PC-9 (cell line): ENCODE results near the gene ANLN. TPM values are rescaled to one million over a fixed set of nuclear protein-coding genes. Genes with fewer than 3 reads are reported as not detected.
"Not testable (repeated sequence)": the region's sequence is repeated elsewhere in the genome, so short reads cannot be mapped to it uniquely, and the experiment has no call there.

Experiments
- BruUV-seq: library from RNA; stranded (reverse); fragments of 400-500 nt; replicated peaks from 2 replicates; lab custom pipeline; 2021; lab: Mats Ljungman, UMichigan
- CTCF ChIA-PET: fragments of 300-600 bp; sonication (Branson Sonifier 250); formaldehyde crosslinking; loops from one replicate; lab custom pipeline; 2022; ENCODE audit warnings: antibody characterized with exemption; lab: Charles Lee
- POLR2A ChIA-PET: fragments of 300-600 bp; sonication (Branson Sonifier 250); formaldehyde crosslinking; loops from one replicate; lab custom pipeline; 2022; ENCODE audit warnings: antibody characterized with exemption; ENCODE audit not compliant: unreplicated experiment; lab: Charles Lee
- DNase-seq, 2 experiments: peaks; one replicate each; pipeline versions ENCODE4 v3.0.0 to v3.0.0-alpha.2; 2015 to 2022; ENCODE audit warnings: mixed read lengths in 1 of 2
- H2AFZ ChIP-seq: fragments of 200-600 bp; sonication (generic); 2 replicates; pipeline ENCODE4 v1.8.1; 2017; ENCODE audit warnings: antibody characterized with exemption
- H3F3A ChIP-seq: fragments of 200-600 bp; sonication (generic); 2 replicates; pipeline ENCODE4 v1.8.1; 2017; ENCODE audit warnings: antibody characterized with exemption, mild to moderate bottlenecking, low read depth; ENCODE audit not compliant: insufficient read depth
- H3K27ac ChIP-seq: fragments of 200-600 bp; sonication (generic); 2 replicates; pipeline ENCODE4 v1.6.1; 2016; ENCODE audit warnings: mixed run types
- H3K27me3 ChIP-seq: fragments of 200-600 bp; sonication (generic); 2 replicates; pipeline ENCODE4 v1.6.1; 2016; ENCODE audit warnings: low read depth, mixed run types; ENCODE audit not compliant: insufficient read depth
- H3K36me3 ChIP-seq: fragments of 200-600 bp; sonication (generic); 2 replicates; pipeline ENCODE4 v1.6.1; 2016; ENCODE audit warnings: low read depth, mixed run types
- H3K4me1 ChIP-seq: fragments of 200-600 bp; sonication (generic); replicated peaks from 2 replicates; pipeline ENCODE4 v1.6.1; 2016; ENCODE audit warnings: mixed run types; ENCODE audit not compliant: insufficient read depth
- H3K4me2 ChIP-seq: fragments of 200-600 bp; sonication (generic); 2 replicates; pipeline ENCODE4 v1.6.1; 2017; ENCODE audit warnings: mixed run types
- H3K4me3 ChIP-seq: fragments of 200-600 bp; sonication (generic); 2 replicates; pipeline ENCODE4 v1.6.1; 2016; ENCODE audit warnings: mixed run types
- H3K79me2 ChIP-seq: fragments of 200-600 bp; sonication (generic); 2 replicates; pipeline ENCODE4 v1.6.1; 2017; ENCODE audit warnings: low read depth, mixed run types
- H3K9me2 ChIP-seq: fragments of 200-600 bp; sonication (generic); 2 replicates; pipeline ENCODE4 v1.8.1; 2017; ENCODE audit warnings: mild to moderate bottlenecking; ENCODE audit not compliant: insufficient read depth
- H3K9me3 ChIP-seq: fragments of 200-600 bp; sonication (generic); 2 replicates; pipeline ENCODE4 v1.8.1; 2016; ENCODE audit warnings: low read depth; ENCODE audit not compliant: insufficient read depth
- H4K20me1 ChIP-seq: fragments of 200-600 bp; sonication (generic); 2 replicates; pipeline ENCODE4 v1.8.1; 2017; ENCODE audit not compliant: insufficient read depth
- EZH2 ChIP-seq: fragments of 200-600 bp; sonication (generic); IDR thresholded peaks from 2 replicates; pipeline ENCODE4 v1.8.0; 2017; ENCODE audit warnings: antibody characterized with exemption, low read depth
- intact Hi-C: fragments of 100-400 bp; cut with micrococcal nuclease; formaldehyde crosslinking; loops from one replicate; pipeline ENCODE4 v1.10.0; 2022; ENCODE audit not compliant: unreplicated experiment
- total RNA-seq: library from RNA; stranded (reverse); gene quantifications from 2 replicates; pipeline ENCODE4 v1.2.3, GENCODE V29; 2021
- TF ChIP-seq, protein P1 (sequence below): fragments of 200-600 bp; sonication (generic); conservative IDR thresholded peaks from 2 replicates; pipeline ENCODE4 v1.6.1; 2017; ENCODE audit warnings: mixed run types, antibody characterized with exemption, mild to moderate bottlenecking, moderate library complexity

Gene ANLN
- total RNA-seq, 1 experiment from 2014 or later: 262 TPM

- DNase-seq: no peak
- CTCF ChIA-PET: no interaction called here
- Histone ChIP-seq H3K79me2 (no peaks in the 10 kb centered on the region), H3K27ac (no peak overlapping the region), H3K27me3 (peaks cover 14% of the 10 kb centered on the region), H3K4me1 (no peaks in the 10 kb centered on the region), H3K36me3 (no peaks in the 10 kb centered on the region), H3K4me3 (no peak overlapping the region), H3K9me3 (no peaks in the 10 kb centered on the region), H4K20me1 (no peaks in the 10 kb centered on the region), H2AFZ (no peak overlapping the region), H3F3A (no peaks in the 10 kb centered on the region), H3K9me2 (no peaks in the 10 kb centered on the region), H3K4me2 (no peak overlapping the region)
- POLR2A ChIA-PET: no interaction called here
- no TSS peak for BruUV-seq
- intact Hi-C loops: no loop called here
- TF ChIP-seq, protein P1, sequence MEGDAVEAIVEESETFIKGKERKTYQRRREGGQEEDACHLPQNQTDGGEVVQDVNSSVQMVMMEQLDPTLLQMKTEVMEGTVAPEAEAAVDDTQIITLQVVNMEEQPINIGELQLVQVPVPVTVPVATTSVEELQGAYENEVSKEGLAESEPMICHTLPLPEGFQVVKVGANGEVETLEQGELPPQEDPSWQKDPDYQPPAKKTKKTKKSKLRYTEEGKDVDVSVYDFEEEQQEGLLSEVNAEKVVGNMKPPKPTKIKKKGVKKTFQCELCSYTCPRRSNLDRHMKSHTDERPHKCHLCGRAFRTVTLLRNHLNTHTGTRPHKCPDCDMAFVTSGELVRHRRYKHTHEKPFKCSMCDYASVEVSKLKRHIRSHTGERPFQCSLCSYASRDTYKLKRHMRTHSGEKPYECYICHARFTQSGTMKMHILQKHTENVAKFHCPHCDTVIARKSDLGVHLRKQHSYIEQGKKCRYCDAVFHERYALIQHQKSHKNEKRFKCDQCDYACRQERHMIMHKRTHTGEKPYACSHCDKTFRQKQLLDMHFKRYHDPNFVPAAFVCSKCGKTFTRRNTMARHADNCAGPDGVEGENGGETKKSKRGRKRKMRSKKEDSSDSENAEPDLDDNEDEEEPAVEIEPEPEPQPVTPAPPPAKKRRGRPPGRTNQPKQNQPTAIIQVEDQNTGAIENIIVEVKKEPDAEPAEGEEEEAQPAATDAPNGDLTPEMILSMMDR: no peak
- TF ChIP-seq EZH2: no peak
Measured at GRCh38 chr7:36464271-36464670, 74.6 kb downstream of the ANLN start.

- H2AFZ ChIP-seq, H4K20me1 ChIP-seq, H3K36me3 ChIP-seq, BruUV-seq, DNase-seq, H3K4me2 ChIP-seq, CTCF ChIA-PET, POLR2A ChIA-PET, H3K9me3 ChIP-seq, H3K4me1 ChIP-seq, H3K9me2 ChIP-seq, H3F3A ChIP-seq, H3K4me3 ChIP-seq, intact Hi-C loops, H3K27ac ChIP-seq, H3K79me2 ChIP-seq: not testable (repeated sequence)
- peaks cover 14% of the 10 kb centered on the region for H3K27me3 ChIP-seq
Measured at GRCh38 chr7:36466001-36466400, 76.3 kb downstream of the ANLN start.

- no peak overlapping the region for H3K4me2 ChIP-seq
- H3K9me3 ChIP-seq: no peaks in the 10 kb centered on the region
- intact Hi-C loops: no loop called here
- no peak overlapping the region for H3K27ac ChIP-seq
- no peaks in the 10 kb centered on the region for H3K36me3 ChIP-seq
- DNase-seq: no peak
- H3K4me3 ChIP-seq: no peak overlapping the region
- no peaks in the 10 kb centered on the region for H4K20me1 ChIP-seq
- no peaks in the 10 kb centered on the region for H3K9me2 ChIP-seq
- no peaks in the 10 kb centered on the region for H3F3A ChIP-seq
- CTCF ChIA-PET: no interaction called here
- peaks cover 14% of the 10 kb centered on the region for H3K27me3 ChIP-seq
- POLR2A ChIA-PET: no interaction called here
- BruUV-seq: no TSS peak
- H2AFZ ChIP-seq: no peak overlapping the region
- H3K4me1 ChIP-seq: no peaks in the 10 kb centered on the region
- TF ChIP-seq, protein P1: no peak
- TF ChIP-seq EZH2: no peak
- H3K79me2 ChIP-seq: no peaks in the 10 kb centered on the region
Measured at GRCh38 chr7:36468370-36469101, 78.9 kb downstream of the ANLN start.

DNA sequence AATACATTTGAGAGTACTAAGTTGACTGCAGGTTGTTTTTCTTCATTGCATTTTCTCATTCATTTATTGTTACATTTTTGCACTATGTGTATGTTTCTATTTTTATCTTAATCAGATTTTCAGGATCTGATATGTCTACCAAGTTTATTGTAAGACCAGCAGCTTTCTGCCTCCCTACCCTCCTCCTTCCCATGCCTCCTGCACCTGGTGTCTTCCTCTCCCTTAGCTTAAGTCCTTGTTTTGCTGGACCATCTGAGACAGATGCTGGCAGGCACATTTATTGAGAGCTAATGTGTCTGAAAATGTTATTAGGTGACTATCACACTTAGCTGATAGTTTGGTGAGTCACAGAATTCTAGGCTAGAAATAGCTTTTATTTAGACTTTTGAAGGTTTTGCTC, 79.6 kb downstream of the ANLN start:
- CTCF ChIA-PET: no interaction called here
- Histone ChIP-seq H3K9me2 (no peaks in the 10 kb centered on the region), H2AFZ (no peak overlapping the region), H3K4me1 (no peaks in the 10 kb centered on the region), H3K4me2 (no peak overlapping the region), H3K4me3 (no peak overlapping the region), H3K27ac (no peak overlapping the region), H3K79me2 (no peaks in the 10 kb centered on the region), H3K27me3 (peaks cover 7% of the 10 kb centered on the region), H3K36me3 (no peaks in the 10 kb centered on the region), H3F3A (no peaks in the 10 kb centered on the region), H3K9me3 (no peaks in the 10 kb centered on the region), H4K20me1 (no peaks in the 10 kb centered on the region)
- no TSS peak for BruUV-seq
- intact Hi-C loops: no loop called here
- no peak for TF ChIP-seq EZH2
- TF ChIP-seq, protein P1: no peak
- DNase-seq: no peak
- POLR2A ChIA-PET: no interaction called here
